ENCODE data around the gene TTC39C. TPM values are rescaled to one million over a fixed set of nuclear protein-coding genes. Genes with fewer than 3 reads are reported as not detected.

TTC39C gene
- total and polyA plus RNA-seq, 2 experiments from 2014 or later: 69.4 to 136 TPM

DNA sequence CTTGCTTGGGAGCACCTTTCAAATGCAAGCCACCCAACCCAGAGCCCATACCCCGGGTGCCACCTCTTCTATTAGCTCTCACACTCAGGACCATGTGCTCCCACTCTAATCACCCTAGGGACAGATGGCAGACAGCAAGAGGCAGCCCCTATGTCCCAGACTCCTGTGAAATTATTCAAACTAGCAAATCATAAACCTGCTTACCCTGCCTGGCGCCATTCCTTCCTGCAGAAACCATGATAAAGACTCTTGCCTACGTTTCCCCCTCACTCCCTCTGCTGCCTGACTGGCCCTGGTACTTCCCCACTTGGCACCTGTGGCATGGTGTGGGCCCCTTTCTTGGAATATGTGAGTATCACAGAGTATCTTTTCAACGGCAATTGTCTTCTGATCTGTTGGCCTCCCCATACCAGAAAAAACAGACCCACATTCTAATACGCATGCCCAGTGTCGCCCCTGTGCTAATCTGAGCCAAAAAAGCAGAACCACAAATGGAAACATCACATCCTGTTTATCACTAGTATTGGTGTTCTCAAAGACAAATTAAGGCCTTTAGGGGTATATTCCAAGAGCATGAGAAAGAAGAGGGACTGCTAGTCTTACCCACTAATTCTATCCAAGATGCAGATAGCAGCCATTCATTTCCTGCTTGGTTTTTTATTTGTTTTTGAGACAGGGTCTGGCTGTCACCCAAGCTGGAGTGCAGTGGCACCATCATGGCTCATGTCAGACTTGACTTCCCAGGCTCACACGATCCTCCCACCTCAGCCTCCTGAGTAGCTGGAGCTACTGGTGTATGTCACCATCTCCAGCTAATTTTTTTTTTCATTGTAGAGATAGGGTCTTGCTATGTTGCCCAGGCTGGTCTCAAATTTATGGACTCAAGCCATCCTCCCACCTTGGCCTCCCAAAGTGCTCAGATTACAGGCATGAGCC, 44.1 kb upstream of the TTC39C start:
- Histone ChIP-seq H3K79me2 (replicated peaks; ENCODE audit: insufficient read depth) (no peaks in the 10 kb centered on the region), H4K20me1 (replicated peaks; ENCODE audit: insufficient read depth) (no peaks in the 10 kb centered on the region), H3K4me1 (ENCODE audit: insufficient read depth) (peaks cover 19% of the 10 kb centered on the region), H2AFZ (no peak overlapping the region; the same call in 1 of the 2 replicates), H3K4me3 (no peak overlapping the region), H3K27ac (ENCODE audit: low read depth) (no peak overlapping the region), H3K36me3 (ENCODE audit: insufficient read depth) (no peaks in the 10 kb centered on the region), H3K27me3 (ENCODE audit: insufficient read depth) (no peaks in the 10 kb centered on the region), H3K9me2 (ENCODE audit: insufficient read depth) (peaks cover 6% of the 10 kb centered on the region), H3F3A (replicated peaks; ENCODE audit: low read depth) (no peaks in the 10 kb centered on the region), H3K4me2 (no peak overlapping the region)
- Mint-ChIP-seq H3K9me3 (no peaks in the 10 kb centered on the region; the same call in 2 of the 3 replicates), H3K27ac (no peak overlapping the region), H3K4me3 (no peak overlapping the region), H3K36me3 (ENCODE audit: low read depth) (no peaks in the 10 kb centered on the region), H3K4me1 (peaks cover 13% of the 10 kb centered on the region), H3K27me3 (ENCODE audit: insufficient read depth, low read depth, poor library complexity) (peaks cover 2% of the 10 kb centered on the region)
- TF ChIP-seq STAT1 (IDR thresholded peaks at IDR 0.05; ENCODE audit: unreplicated experiment) (no peak), CREB1 (CRISPR knock-in tag; IDR thresholded peaks at IDR 0.05; ENCODE audit: low read depth) (no peak), POLR2AphosphoS5 (IDR thresholded peaks at IDR 0.05; ENCODE audit: low read depth) (no peak), ZNF331 (CRISPR knock-in tag; IDR thresholded peaks at IDR 0.05; ENCODE audit: low read depth) (no peak), JUNB (IDR thresholded peaks at IDR 0.05; ENCODE audit: unreplicated experiment) (no peak), EZH2 (IDR thresholded peaks at IDR 0.05; ENCODE audit: low read depth, unreplicated experiment) (no peak), NANOG (IDR thresholded peaks at IDR 0.05; ENCODE audit: borderline replicate concordance) (no peak), EZH2phosphoT487 (IDR thresholded peaks at IDR 0.05; ENCODE audit: unreplicated experiment) (no peak), ZNF114 (CRISPR knock-in tag; IDR thresholded peaks at IDR 0.05) (no peak)
- TF ChIP-seq, protein P1, sequence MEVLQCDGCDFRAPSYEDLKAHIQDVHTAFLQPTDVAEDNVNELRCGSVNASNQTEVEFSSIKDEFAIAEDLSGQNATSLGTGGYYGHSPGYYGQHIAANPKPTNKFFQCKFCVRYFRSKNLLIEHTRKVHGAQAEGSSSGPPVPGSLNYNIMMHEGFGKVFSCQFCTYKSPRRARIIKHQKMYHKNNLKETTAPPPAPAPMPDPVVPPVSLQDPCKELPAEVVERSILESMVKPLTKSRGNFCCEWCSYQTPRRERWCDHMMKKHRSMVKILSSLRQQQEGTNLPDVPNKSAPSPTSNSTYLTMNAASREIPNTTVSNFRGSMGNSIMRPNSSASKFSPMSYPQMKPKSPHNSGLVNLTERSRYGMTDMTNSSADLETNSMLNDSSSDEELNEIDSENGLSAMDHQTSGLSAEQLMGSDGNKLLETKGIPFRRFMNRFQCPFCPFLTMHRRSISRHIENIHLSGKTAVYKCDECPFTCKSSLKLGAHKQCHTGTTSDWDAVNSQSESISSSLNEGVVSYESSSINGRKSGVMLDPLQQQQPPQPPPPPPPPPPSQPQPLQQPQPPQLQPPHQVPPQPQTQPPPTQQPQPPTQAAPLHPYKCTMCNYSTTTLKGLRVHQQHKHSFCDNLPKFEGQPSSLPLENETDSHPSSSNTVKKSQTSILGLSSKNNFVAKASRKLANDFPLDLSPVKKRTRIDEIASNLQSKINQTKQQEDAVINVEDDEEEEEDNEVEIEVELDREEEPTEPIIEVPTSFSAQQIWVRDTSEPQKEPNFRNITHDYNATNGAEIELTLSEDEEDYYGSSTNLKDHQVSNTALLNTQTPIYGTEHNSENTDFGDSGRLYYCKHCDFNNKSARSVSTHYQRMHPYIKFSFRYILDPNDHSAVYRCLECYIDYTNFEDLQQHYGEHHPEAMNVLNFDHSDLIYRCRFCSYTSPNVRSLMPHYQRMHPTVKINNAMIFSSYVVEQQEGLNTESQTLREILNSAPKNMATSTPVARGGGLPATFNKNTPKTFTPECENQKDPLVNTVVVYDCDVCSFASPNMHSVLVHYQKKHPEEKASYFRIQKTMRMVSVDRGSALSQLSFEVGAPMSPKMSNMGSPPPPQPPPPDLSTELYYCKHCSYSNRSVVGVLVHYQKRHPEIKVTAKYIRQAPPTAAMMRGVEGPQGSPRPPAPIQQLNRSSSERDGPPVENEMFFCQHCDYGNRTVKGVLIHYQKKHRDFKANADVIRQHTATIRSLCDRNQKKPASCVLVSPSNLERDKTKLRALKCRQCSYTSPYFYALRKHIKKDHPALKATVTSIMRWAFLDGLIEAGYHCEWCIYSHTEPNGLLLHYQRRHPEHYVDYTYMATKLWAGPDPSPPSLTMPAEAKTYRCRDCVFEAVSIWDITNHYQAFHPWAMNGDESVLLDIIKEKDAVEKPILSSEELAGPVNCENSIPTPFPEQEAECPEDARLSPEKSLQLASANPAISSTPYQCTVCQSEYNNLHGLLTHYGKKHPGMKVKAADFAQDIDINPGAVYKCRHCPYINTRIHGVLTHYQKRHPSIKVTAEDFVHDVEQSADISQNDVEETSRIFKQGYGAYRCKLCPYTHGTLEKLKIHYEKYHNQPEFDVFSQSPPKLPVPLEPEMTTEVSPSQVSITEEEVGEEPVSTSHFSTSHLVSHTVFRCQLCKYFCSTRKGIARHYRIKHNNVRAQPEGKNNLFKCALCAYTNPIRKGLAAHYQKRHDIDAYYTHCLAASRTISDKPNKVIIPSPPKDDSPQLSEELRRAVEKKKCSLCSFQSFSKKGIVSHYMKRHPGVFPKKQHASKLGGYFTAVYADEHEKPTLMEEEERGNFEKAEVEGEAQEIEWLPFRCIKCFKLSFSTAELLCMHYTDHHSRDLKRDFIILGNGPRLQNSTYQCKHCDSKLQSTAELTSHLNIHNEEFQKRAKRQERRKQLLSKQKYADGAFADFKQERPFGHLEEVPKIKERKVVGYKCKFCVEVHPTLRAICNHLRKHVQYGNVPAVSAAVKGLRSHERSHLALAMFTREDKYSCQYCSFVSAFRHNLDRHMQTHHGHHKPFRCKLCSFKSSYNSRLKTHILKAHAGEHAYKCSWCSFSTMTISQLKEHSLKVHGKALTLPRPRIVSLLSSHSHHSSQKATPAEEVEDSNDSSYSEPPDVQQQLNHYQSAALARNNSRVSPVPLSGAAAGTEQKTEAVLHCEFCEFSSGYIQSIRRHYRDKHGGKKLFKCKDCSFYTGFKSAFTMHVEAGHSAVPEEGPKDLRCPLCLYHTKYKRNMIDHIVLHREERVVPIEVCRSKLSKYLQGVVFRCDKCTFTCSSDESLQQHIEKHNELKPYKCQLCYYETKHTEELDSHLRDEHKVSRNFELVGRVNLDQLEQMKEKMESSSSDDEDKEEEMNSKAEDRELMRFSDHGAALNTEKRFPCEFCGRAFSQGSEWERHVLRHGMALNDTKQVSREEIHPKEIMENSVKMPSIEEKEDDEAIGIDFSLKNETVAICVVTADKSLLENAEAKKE (CRISPR knock-in tag; IDR thresholded peaks at IDR 0.05): no peak
- TF ChIP-seq, protein P2, sequence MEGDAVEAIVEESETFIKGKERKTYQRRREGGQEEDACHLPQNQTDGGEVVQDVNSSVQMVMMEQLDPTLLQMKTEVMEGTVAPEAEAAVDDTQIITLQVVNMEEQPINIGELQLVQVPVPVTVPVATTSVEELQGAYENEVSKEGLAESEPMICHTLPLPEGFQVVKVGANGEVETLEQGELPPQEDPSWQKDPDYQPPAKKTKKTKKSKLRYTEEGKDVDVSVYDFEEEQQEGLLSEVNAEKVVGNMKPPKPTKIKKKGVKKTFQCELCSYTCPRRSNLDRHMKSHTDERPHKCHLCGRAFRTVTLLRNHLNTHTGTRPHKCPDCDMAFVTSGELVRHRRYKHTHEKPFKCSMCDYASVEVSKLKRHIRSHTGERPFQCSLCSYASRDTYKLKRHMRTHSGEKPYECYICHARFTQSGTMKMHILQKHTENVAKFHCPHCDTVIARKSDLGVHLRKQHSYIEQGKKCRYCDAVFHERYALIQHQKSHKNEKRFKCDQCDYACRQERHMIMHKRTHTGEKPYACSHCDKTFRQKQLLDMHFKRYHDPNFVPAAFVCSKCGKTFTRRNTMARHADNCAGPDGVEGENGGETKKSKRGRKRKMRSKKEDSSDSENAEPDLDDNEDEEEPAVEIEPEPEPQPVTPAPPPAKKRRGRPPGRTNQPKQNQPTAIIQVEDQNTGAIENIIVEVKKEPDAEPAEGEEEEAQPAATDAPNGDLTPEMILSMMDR (conservative IDR thresholded peaks at IDR 0.05; ENCODE audit: low read depth in 2 of 2): no peak
- TF ChIP-seq, protein P3, sequence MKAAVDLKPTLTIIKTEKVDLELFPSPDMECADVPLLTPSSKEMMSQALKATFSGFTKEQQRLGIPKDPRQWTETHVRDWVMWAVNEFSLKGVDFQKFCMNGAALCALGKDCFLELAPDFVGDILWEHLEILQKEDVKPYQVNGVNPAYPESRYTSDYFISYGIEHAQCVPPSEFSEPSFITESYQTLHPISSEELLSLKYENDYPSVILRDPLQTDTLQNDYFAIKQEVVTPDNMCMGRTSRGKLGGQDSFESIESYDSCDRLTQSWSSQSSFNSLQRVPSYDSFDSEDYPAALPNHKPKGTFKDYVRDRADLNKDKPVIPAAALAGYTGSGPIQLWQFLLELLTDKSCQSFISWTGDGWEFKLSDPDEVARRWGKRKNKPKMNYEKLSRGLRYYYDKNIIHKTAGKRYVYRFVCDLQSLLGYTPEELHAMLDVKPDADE (IDR thresholded peaks at IDR 0.05): no peak
- TF ChIP-seq, protein P4, sequence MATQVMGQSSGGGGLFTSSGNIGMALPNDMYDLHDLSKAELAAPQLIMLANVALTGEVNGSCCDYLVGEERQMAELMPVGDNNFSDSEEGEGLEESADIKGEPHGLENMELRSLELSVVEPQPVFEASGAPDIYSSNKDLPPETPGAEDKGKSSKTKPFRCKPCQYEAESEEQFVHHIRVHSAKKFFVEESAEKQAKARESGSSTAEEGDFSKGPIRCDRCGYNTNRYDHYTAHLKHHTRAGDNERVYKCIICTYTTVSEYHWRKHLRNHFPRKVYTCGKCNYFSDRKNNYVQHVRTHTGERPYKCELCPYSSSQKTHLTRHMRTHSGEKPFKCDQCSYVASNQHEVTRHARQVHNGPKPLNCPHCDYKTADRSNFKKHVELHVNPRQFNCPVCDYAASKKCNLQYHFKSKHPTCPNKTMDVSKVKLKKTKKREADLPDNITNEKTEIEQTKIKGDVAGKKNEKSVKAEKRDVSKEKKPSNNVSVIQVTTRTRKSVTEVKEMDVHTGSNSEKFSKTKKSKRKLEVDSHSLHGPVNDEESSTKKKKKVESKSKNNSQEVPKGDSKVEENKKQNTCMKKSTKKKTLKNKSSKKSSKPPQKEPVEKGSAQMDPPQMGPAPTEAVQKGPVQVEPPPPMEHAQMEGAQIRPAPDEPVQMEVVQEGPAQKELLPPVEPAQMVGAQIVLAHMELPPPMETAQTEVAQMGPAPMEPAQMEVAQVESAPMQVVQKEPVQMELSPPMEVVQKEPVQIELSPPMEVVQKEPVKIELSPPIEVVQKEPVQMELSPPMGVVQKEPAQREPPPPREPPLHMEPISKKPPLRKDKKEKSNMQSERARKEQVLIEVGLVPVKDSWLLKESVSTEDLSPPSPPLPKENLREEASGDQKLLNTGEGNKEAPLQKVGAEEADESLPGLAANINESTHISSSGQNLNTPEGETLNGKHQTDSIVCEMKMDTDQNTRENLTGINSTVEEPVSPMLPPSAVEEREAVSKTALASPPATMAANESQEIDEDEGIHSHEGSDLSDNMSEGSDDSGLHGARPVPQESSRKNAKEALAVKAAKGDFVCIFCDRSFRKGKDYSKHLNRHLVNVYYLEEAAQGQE (IDR thresholded peaks at IDR 0.05; ENCODE audit: unreplicated experiment): no peak
- DNase-seq (ENCODE audit: low spot score) (no peak), ATAC-seq (no peak)

Data from GM23338 (cell line).